GM13977 (cell line): ENCODE data around the gene SLIT2.

Source experiments
- DNase-seq: peaks from one replicate; pipeline ENCODE4 v3.0.0; 2012; ENCODE audit warnings: low spot score
- in situ Hi-C: fragments of 300-500 bp; cut with MboI; formaldehyde crosslinking; loops from one replicate; pipeline ENCODE4 v1.12.0; 2022; ENCODE audit warnings: low sequenced_read_pairs, low pct_unique_long_range_greater_than_20kb, mixed read lengths, inconsistent platforms; ENCODE audit not compliant: unreplicated experiment
- TF ChIP-seq, protein P1 (sequence below): IDR thresholded peaks from 2 replicates; pipeline ENCODE4 v1.5.1; 2012; ENCODE audit warnings: mild to moderate bottlenecking, control low read depth; ENCODE audit not compliant: insufficient read depth; ENCODE audit errors: extremely low read depth, missing control alignments

The SLIT2 gene

GRCh38 chr4:20297783-20298182 lies 46.1 kb downstream of the SLIT2 start:
- in situ Hi-C loops = no loop called here
- TF ChIP-seq, protein P1, sequence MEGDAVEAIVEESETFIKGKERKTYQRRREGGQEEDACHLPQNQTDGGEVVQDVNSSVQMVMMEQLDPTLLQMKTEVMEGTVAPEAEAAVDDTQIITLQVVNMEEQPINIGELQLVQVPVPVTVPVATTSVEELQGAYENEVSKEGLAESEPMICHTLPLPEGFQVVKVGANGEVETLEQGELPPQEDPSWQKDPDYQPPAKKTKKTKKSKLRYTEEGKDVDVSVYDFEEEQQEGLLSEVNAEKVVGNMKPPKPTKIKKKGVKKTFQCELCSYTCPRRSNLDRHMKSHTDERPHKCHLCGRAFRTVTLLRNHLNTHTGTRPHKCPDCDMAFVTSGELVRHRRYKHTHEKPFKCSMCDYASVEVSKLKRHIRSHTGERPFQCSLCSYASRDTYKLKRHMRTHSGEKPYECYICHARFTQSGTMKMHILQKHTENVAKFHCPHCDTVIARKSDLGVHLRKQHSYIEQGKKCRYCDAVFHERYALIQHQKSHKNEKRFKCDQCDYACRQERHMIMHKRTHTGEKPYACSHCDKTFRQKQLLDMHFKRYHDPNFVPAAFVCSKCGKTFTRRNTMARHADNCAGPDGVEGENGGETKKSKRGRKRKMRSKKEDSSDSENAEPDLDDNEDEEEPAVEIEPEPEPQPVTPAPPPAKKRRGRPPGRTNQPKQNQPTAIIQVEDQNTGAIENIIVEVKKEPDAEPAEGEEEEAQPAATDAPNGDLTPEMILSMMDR = no peak
- DNase-seq = no peak

- in situ Hi-C loops = no loop called here
- DNase-seq = no peak
- TF ChIP-seq, protein P1 = no peak
These were observed 46.8 kb downstream of the SLIT2 start for GRCh38 chr4:20298455-20298854.

GRCh38 chr4:20298986-20299385 lies 47.3 kb downstream of the SLIT2 start:
- no peak for DNase-seq
- TF ChIP-seq, protein P1 = no peak

GRCh38 chr4:20299515-20299914 lies 47.8 kb downstream of the SLIT2 start:
- TF ChIP-seq, protein P1 = no peak
- in situ Hi-C loops = no loop called here
- no peak for DNase-seq

More at GRCh38 chr4:20298986-20299385, 47.3 kb downstream of the SLIT2 start:
- in situ Hi-C loops = no loop called here

DNA sequence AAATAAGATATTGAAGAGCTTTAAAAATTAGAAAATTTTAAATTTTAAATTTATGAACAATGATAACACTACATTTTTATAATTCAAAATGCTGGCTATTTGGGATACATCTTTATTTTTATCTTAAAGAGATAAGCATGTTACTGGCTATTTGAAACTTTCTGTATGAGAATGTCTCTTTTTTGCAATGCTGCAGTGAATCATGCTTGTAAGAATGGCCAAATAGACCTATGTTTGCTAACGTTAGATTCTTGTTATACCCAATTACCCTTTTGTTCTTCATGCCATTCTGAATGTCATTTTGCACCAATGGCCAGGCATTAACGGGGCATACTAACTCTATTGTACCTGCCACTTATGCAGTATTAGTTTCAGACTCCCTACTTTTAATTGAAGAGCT lies 49.5 kb downstream of the SLIT2 start:
- TF ChIP-seq, protein P1 = no peak

More for the DNA sequence above, 49.5 kb downstream of the SLIT2 start:
- in situ Hi-C loops = no loop called here
- DNase-seq = no peak
